K562 (cell line): ENCODE results near the gene MACROD2. TPM values are rescaled to one million over a fixed set of nuclear protein-coding genes. Genes with fewer than 3 reads are reported as not detected.

Experiments used
- ATAC-seq: fragments of 200-7000 bp; cut with Tn5 transposase; 3 replicates; pipeline ENCODE4 v1.9.1; 2020; ENCODE audit warnings: moderate library complexity
- BruUV-seq: library from RNA; stranded (reverse); fragments of 400-500 nt; replicated peaks from 2 replicates; lab custom pipeline; 2021; lab: Mats Ljungman, UMichigan
- CTCF ChIA-PET: fragments of 300-600 bp; formaldehyde crosslinking; extraction: SDS; loops from one replicate; lab custom pipeline; 2021; ENCODE audit warnings: low intra/inter-chr PET ratio; lab: Yijun Ruan, JAX
- POLR2A ChIA-PET: fragments of 300-600, 350-650 bp; sonication (Branson Sonifier 250); formaldehyde crosslinking; extraction: SDS; loops from one replicate; lab custom pipeline; 2021; ENCODE audit warnings: antibody characterized with exemption, inconsistent platforms; lab: Yijun Ruan, JAX
- DNase-seq, 4 experiments: peaks; one replicate each; pipeline versions ENCODE4 v3.0.0 to v3.0.0-alpha.2; 2011 to 2018; ENCODE audit warnings: low spot score in 3 of 4, mixed read lengths in 3 of 4; ENCODE audit errors: extremely low read depth in 1 of 4
- FAIRE-seq: peaks from 2 replicates; lab custom pipeline; 2011; peaks lifted over from hg19 to GRCh38; lab: Jason Lieb, UNC
- H2AFZ ChIP-seq: 2 replicates; pipeline ENCODE4 v1.6.0; 2011; ENCODE audit warnings: low read depth, low read length, control low read depth, inconsistent platforms
- H3K27ac ChIP-seq: fragments of 200-600 bp; 3 replicates; pipeline ENCODE4 v1.8.0; 2011; ENCODE audit warnings: low read depth, mild to moderate bottlenecking, control low read depth, inconsistent platforms, low read length, moderate library complexity, mixed read lengths; ENCODE audit errors: extremely low read depth
- H3K27me3 ChIP-seq, 2 experiments: fragments of 300-600 bp in 1 of 2; 2 replicates in 1 of 2; 3 replicates in 1 of 2; pipeline versions ENCODE4 v1.6.0 to v1.8.0; 2011; ENCODE audit warnings: inconsistent platforms in 2 of 2, low read length in 2 of 2, mild to moderate bottlenecking in 1 of 2, mixed read lengths in 1 of 2, moderate library complexity in 1 of 2; ENCODE audit not compliant: control insufficient read depth in 2 of 2, insufficient read depth in 2 of 2
- H3K36me3 ChIP-seq: fragments of 300-600 bp; 3 replicates; pipeline ENCODE4 v1.8.0; 2011; ENCODE audit warnings: mild to moderate bottlenecking, low read length, inconsistent platforms; ENCODE audit not compliant: control insufficient read depth, insufficient read depth
- H3K4me1 ChIP-seq, 2 experiments: fragments of 200-600 bp in 1 of 2; replicated peaks in 1 of 2; 2 replicates in 1 of 2; 3 replicates in 1 of 2; pipeline versions ENCODE4 v1.5.1 to v1.8.0; 2011; ENCODE audit warnings: inconsistent platforms in 2 of 2, low read length in 2 of 2, mild to moderate bottlenecking in 1 of 2, mixed read lengths in 1 of 2, moderate library complexity in 1 of 2; ENCODE audit not compliant: control insufficient read depth in 2 of 2, insufficient read depth in 2 of 2
- H3K4me2 ChIP-seq: 2 replicates; pipeline ENCODE4 v1.6.1; 2011; ENCODE audit warnings: low read length, control low read depth, inconsistent platforms, mixed read lengths; ENCODE audit not compliant: insufficient read depth
- H3K4me3 ChIP-seq: fragments of 200-600 bp; sonication (generic), shearing (Covaris generic); 2 replicates; pipeline ENCODE4 v1.5.1; 2016; ENCODE audit warnings: control low read depth, inconsistent platforms
- H3K79me2 ChIP-seq: fragments of 200-600 bp; 3 replicates; pipeline ENCODE4 v1.8.0; 2011; ENCODE audit warnings: low read length, inconsistent platforms; ENCODE audit not compliant: control insufficient read depth, insufficient read depth
- H3K9ac ChIP-seq, 2 experiments: 2 replicates each; pipeline versions ENCODE4 v1.6.0 to v1.6.1; 2011; ENCODE audit warnings: low read depth in 2 of 2, low read length in 2 of 2, control low read depth in 1 of 2, inconsistent platforms in 1 of 2, mild to moderate bottlenecking in 1 of 2, mixed read lengths in 1 of 2; ENCODE audit not compliant: insufficient read depth in 1 of 2
- H3K9me1 ChIP-seq: one replicate; pipeline ENCODE4 v1.6.0; 2011; ENCODE audit warnings: inconsistent platforms, mild to moderate bottlenecking, low read length, moderate library complexity; ENCODE audit not compliant: control insufficient read depth, insufficient read depth
- H3K9me3 ChIP-seq: replicated peaks from 2 replicates; pipeline ENCODE4 v1.5.1; 2011; ENCODE audit warnings: low read depth, low read length, inconsistent platforms; ENCODE audit not compliant: control insufficient read depth, insufficient read depth
- H4K20me1 ChIP-seq: replicated peaks from 2 replicates; pipeline ENCODE4 v1.6.1; 2011; ENCODE audit warnings: low read length, inconsistent platforms, mixed read lengths; ENCODE audit not compliant: control insufficient read depth, insufficient read depth
- CSDE1 ChIP-seq, 2 experiments: fragments of 450-650 bp; IDR thresholded peaks; 2 replicates each; pipeline ENCODE4 v1.6.1; 2016; ENCODE audit warnings: mild to moderate bottlenecking in 1 of 2
- HMG20A ChIP-seq: fragments of 450-650 bp; formaldehyde crosslinking; conservative IDR thresholded peaks from 2 replicates; pipeline ENCODE4 v1.4.0; 2020; ENCODE audit warnings: mild to moderate bottlenecking, mixed read lengths
- MAFF ChIP-seq: IDR thresholded peaks from 2 replicates; pipeline ENCODE4 v1.6.1; 2012; ENCODE audit warnings: low read length, improper control_type of control experiment
- MAFG ChIP-seq: fragments of 450-650 bp; conservative IDR thresholded peaks from 2 replicates; pipeline ENCODE4 v1.6.1; 2016; ENCODE audit warnings: missing genetic modification characterization, missing compliant biosample characterization
- MAFK ChIP-seq: IDR thresholded peaks from 2 replicates; pipeline ENCODE4 v1.6.1; 2011; ENCODE audit warnings: low read length, improper control_type of control experiment
- MEF2A ChIP-seq: IDR thresholded peaks from 2 replicates; pipeline ENCODE4 v1.6.1; 2011; ENCODE audit warnings: low read depth, mild to moderate bottlenecking, low read length, moderate library complexity; ENCODE audit not compliant: control insufficient read depth
- ZNF316 ChIP-seq: fragments of 450-650 bp; IDR thresholded peaks from 2 replicates; pipeline ENCODE4 v1.6.1; 2016
- ZSCAN32 ChIP-seq: fragments of 450-650 bp; formaldehyde crosslinking; IDR thresholded peaks from 2 replicates; pipeline ENCODE4 v1.4.0; 2020; ENCODE audit warnings: mild to moderate bottlenecking, moderate library complexity
- WGBS: fragments of 100-300 bp; shearing (Covaris generic); methylation state at CpG from one replicate; pipeline ENCODE4 v1.1.6; 2016; ENCODE audit warnings: low coverage, mixed read lengths; ENCODE audit not compliant: insufficient coverage; ENCODE audit errors: missing lambda C conversion rate; 5-methylcytosine and 5-hydroxymethylcytosine counted together
- in situ Hi-C: fragments of 300-500 bp; cut with MboI; formaldehyde crosslinking; loops from 4 replicates; pipeline ENCODE4 v1.15.0; 2018; ENCODE audit warnings: inconsistent platforms, mixed read lengths
- intact Hi-C: fragments of 100-400 bp; cut with micrococcal nuclease; formaldehyde crosslinking; loops from 2 replicates; pipeline ENCODE4 v1.14.2; 2022
- polyA plus RNA-seq, 8 experiments: library from polyadenylated mRNA; depleted of rRNA in 4 of 8; stranded (reverse) in 5 of 8; unstranded in 3 of 8; fragments of >200 nt; fragmentation: Nextera tagmentation in 2 of 8; fragmentation: Illumina TruSeq in 1 of 8; extraction: Ambion mirVana in 2 of 8; extraction: Trizol in 1 of 8; gene quantifications; 2 replicates each; pipeline versions ENCODE4 v1.2.1 to v1.2.3, GENCODE V29; 2011 to 2014; ENCODE audit warnings: inconsistent platforms in 1 of 8, missing spikeins in 1 of 8
- total RNA-seq, 7 experiments: library from RNA; depleted of rRNA in 6 of 7; stranded (reverse); fragments of >200 nt in 6 of 7; fragmentation: Illumina TruSeq in 2 of 7; extraction: Trizol in 2 of 7; gene quantifications; 2 replicates each; pipeline versions ENCODE4 v1.2.1 to v1.2.3, GENCODE V29; 2011 to 2021; ENCODE audit warnings: low replicate concordance in 1 of 7
- TF ChIP-seq, protein P1 (sequence below): IDR thresholded peaks from 3 replicates; pipeline ENCODE4 v1.6.1; 2011; ENCODE audit warnings: borderline replicate concordance, mild to moderate bottlenecking, moderate library complexity; ENCODE audit not compliant: insufficient read length; ENCODE audit errors: extremely low read depth
- TF ChIP-seq, protein P2 (sequence below): fragments of 450-650 bp; IDR thresholded peaks from 2 replicates; pipeline ENCODE4 v1.6.1; 2016; ENCODE audit warnings: mild to moderate bottlenecking

The MACROD2 gene
- total and polyA plus RNA-seq, 9 of the 15 experiments (the other 6 are each of a cell fraction or from before 2014, with no cell fraction given): not detected

DNA sequence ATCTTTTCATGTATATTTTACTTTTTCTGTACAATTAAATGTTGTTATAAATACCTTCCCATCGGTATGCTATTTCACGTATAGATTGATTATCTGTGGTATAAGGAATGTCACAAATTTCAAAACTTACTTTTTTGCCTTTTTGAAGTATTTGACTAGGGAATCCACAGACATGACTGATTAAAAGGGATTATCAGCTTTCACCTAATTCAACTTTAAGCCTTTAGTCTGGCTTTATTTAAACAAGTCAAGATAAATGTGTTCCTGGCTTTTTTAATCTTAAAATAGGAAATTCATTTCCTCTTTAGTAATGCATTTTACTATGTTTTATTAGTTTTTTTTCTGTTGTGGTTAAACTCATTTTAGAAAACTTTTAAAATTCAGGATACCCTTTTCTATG is 160.0 kb downstream of the MACROD2 start (continued):
- TF ChIP-seq, protein P1, sequence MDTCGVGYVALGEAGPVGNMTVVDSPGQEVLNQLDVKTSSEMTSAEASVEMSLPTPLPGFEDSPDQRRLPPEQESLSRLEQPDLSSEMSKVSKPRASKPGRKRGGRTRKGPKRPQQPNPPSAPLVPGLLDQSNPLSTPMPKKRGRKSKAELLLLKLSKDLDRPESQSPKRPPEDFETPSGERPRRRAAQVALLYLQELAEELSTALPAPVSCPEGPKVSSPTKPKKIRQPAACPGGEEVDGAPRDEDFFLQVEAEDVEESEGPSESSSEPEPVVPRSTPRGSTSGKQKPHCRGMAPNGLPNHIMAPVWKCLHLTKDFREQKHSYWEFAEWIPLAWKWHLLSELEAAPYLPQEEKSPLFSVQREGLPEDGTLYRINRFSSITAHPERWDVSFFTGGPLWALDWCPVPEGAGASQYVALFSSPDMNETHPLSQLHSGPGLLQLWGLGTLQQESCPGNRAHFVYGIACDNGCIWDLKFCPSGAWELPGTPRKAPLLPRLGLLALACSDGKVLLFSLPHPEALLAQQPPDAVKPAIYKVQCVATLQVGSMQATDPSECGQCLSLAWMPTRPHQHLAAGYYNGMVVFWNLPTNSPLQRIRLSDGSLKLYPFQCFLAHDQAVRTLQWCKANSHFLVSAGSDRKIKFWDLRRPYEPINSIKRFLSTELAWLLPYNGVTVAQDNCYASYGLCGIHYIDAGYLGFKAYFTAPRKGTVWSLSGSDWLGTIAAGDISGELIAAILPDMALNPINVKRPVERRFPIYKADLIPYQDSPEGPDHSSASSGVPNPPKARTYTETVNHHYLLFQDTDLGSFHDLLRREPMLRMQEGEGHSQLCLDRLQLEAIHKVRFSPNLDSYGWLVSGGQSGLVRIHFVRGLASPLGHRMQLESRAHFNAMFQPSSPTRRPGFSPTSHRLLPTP: no peak
- TF ChIP-seq MEF2A: no peak
- TF ChIP-seq ZSCAN32 (CRISPR knock-in tag): no peak
- no peak for TF ChIP-seq CSDE1 (IDR thresholded peaks at IDR 0.05)
- no peak for TF ChIP-seq HMG20A (CRISPR knock-in tag)

DNA sequence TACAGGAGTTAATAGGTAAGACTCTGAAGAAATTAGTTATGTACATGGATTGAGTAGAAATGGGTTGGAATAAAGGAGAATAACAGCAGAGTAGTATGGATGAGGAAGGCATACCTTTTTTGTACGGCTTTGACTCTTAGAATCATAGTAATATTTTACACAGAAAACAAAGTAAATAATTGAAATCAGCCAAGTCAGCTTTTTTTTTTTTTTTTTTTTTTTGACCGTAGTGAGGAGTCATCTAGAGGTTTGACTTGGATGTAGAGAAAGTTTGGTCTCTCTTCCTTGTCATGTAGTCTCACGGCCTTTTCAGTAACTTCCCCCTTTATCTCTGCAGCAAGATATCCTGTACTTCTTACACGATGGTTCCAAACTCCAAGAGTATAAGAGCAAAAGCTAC is 183.2 kb downstream of the MACROD2 start:
- no peak for DNase-seq

More for the DNA sequence above, 183.2 kb downstream of the MACROD2 start:
- Histone ChIP-seq H3K9me1 (no peaks in the 10 kb centered on the region), H3K27me3 (no peaks in the 10 kb centered on the region), H3K79me2 (no peaks in the 10 kb centered on the region), H3K4me1 (no peaks in the 10 kb centered on the region), H2AFZ (no peak overlapping the region), H3K36me3 (no peaks in the 10 kb centered on the region), H3K4me2 (no peak overlapping the region), H3K27ac (no peak overlapping the region), H3K9me3 (no peaks in the 10 kb centered on the region), H4K20me1 (no peaks in the 10 kb centered on the region), H3K9ac (no peak overlapping the region), H3K4me3 (no peak overlapping the region)
- BruUV-seq: no TSS peak
- ChIA-PET POLR2A (no interaction called here), CTCF (no interaction called here)
- 0% methylated on average over 3 of the region's 4 CpGs for WGBS
- no peak for FAIRE-seq
- TF ChIP-seq ZNF316: 0 out of 2 replicates have a peak, but pooled peaks have one; percentile 37
- TF ChIP-seq MAFF: peak; percentile 43; the same call in 1 of the 2 replicates
- peak; percentile 53; the same call in 1 of the 2 replicates for TF ChIP-seq MAFK
- 0 out of 2 replicates have a peak, but pooled peaks have one; percentile 46 for TF ChIP-seq MAFG (tag)
- TF ChIP-seq, protein P2, sequence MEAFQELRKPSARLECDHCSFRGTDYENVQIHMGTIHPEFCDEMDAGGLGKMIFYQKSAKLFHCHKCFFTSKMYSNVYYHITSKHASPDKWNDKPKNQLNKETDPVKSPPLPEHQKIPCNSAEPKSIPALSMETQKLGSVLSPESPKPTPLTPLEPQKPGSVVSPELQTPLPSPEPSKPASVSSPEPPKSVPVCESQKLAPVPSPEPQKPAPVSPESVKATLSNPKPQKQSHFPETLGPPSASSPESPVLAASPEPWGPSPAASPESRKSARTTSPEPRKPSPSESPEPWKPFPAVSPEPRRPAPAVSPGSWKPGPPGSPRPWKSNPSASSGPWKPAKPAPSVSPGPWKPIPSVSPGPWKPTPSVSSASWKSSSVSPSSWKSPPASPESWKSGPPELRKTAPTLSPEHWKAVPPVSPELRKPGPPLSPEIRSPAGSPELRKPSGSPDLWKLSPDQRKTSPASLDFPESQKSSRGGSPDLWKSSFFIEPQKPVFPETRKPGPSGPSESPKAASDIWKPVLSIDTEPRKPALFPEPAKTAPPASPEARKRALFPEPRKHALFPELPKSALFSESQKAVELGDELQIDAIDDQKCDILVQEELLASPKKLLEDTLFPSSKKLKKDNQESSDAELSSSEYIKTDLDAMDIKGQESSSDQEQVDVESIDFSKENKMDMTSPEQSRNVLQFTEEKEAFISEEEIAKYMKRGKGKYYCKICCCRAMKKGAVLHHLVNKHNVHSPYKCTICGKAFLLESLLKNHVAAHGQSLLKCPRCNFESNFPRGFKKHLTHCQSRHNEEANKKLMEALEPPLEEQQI: no peak
- in situ Hi-C loops: no loop called here
- intact Hi-C loops: no loop called here
- ATAC-seq: no peak
